GM10266 (cell line): Measurements from ENCODE around the gene PPP3CA.

Experiments
- DNase-seq: peaks from one replicate; pipeline ENCODE4 v3.0.0; 2012; ENCODE audit errors: extremely low spot score
- TF ChIP-seq, protein P1 (sequence below): IDR thresholded peaks from 2 replicates; pipeline ENCODE4 v1.5.1; 2012; ENCODE audit warnings: mild to moderate bottlenecking, low read depth; ENCODE audit not compliant: control insufficient read depth, insufficient read depth; ENCODE audit errors: missing control alignments

The PPP3CA gene

DNA sequence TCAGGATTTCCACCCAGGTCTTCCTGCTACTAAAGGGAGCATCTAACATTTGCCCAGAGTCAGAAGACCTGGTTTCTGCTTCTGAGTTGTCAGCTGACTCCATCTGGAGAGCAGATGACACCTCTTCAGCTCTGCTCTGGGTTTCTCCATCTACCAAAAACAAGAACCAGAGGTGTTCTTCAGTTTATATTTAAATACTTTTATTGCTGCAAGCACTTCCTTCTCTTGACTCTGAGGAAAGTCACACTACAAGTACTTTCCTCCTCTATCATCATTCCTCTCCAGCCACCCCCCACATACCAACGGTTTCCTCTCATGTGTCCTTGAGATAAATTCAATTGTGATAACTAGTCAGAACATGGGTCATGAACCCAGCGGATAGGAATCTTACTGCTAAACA is 88.4 kb downstream of the PPP3CA start:
- TF ChIP-seq, protein P1, sequence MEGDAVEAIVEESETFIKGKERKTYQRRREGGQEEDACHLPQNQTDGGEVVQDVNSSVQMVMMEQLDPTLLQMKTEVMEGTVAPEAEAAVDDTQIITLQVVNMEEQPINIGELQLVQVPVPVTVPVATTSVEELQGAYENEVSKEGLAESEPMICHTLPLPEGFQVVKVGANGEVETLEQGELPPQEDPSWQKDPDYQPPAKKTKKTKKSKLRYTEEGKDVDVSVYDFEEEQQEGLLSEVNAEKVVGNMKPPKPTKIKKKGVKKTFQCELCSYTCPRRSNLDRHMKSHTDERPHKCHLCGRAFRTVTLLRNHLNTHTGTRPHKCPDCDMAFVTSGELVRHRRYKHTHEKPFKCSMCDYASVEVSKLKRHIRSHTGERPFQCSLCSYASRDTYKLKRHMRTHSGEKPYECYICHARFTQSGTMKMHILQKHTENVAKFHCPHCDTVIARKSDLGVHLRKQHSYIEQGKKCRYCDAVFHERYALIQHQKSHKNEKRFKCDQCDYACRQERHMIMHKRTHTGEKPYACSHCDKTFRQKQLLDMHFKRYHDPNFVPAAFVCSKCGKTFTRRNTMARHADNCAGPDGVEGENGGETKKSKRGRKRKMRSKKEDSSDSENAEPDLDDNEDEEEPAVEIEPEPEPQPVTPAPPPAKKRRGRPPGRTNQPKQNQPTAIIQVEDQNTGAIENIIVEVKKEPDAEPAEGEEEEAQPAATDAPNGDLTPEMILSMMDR, result no peak
- no peak for DNase-seq

DNA sequence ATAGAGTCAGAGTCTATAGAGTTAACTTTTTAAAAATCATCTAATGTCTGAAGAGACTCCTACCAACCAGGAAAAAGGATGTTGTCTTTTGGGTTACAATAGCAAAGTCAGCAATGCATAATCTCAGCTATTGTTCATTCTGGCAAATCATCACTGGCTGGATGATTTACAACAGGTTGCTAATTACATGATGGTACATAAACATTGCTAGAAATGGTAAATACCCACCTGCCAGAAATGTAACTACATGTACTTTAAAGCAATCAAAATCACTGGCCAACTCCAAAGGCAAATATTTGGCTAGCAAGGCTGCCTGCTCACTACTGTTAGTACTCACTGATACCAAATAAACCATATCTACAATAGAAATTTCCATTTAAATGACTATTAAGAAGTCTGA is 91.1 kb downstream of the PPP3CA start:
- no peak for DNase-seq
- TF ChIP-seq, protein P1, result no peak

DNA sequence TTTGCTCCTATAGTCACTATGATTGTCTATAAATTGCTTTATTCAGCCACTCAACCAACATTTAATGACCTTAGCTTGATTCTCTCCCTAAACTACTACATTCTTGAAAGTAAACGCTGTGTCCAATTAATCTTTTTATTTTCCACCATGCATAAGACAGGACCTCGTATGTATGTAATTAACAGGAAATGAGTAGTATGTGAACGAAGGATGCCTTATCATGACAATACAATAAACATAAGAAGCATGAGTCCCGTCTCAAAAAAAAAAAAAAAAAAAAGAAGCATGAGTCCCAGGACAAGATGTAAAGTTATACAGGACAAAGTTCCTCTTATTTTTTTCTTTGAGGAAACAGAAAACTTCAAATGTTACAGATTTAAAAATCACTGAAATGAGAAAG is 92.5 kb downstream of the PPP3CA start:
- TF ChIP-seq, protein P1, result no peak
- no peak for DNase-seq

DNA sequence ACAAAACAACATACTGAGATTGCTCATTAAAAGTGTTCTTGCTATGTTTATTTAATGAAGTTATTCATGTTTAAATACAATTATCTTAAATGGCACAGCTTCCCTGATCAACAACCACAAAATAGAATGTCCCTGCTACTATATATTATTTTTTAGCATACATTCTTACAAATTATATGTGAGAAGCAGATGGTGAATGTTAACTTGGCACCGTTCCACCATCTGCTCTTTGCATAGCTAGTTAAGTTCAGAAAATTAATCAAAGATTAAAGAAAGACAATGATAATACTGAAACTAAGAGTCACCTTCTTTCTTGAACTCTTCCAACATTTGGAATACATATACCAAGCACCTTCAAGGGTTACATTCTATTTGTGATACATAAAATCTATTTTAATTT is 94.2 kb downstream of the PPP3CA start:
- TF ChIP-seq, protein P1, result no peak
- DNase-seq, result no peak

DNA sequence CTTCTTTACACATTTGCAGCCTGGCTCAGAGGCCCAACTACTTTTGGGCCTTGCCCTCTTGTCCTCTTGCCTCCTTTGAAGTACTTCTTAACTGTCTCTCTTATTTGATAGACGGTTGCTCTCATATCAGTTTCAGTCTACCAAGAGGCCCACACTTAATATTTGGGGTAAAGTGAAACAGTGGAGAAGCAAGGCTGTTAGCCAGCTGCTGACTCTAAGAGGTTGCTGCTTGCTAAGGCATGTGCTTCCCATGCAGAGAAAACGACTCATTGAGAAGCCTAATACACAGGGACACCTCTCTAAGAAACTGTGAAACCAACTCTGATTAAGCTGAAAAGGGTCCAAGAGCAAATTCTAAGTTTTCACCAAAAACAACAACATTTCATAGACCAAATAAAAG is 94.6 kb downstream of the PPP3CA start:
- TF ChIP-seq, protein P1, result no peak
- no peak for DNase-seq

DNA sequence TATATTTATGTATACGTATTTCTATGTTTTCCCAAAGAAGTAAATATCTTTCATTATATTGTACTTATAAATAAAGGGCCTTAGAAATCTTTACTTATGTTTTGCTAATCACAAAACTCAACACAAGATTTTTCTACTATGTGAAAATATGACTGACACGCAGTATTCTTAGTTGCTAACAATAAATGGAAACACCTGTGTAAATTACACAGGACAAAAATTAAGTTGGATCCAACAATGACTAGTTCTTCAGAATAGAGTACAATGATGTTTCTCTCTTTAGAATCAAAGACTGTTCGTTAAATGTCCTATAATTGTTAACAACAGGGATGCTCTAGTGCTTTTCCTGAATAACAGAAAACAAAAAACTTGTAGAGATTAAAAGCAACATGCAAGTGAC is 96.1 kb downstream of the PPP3CA start:
- no peak for DNase-seq
- TF ChIP-seq, protein P1, result no peak

DNA sequence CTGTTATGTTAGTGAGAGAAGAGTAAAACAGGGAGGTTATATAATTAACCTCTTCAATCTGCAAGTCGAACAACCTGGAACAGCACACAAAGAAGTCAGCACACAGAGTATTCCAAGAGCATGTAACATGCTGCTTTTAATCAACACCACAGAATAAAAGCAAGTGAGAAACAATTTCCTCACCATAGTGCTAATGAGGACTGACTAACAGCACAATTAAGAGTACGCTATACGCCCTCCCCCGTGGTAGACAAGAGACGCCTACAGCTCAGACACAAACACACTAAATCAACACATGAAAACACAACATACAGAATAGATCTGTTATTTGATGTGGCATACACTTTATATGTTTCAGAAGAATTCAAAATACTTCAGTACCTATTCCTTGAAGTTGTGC is 103.0 kb downstream of the PPP3CA start:
- TF ChIP-seq, protein P1, result no peak
- no peak for DNase-seq
